HG03135 (cell line): ENCODE results near the gene SIGLEC10.
A peak's percentile ranks its signal among the peaks of the same experiment; 100 is the strongest.

Experiments used
- ATAC-seq: cut with Tn5 transposase; IDR thresholded peaks from one replicate; pipeline ENCODE4 v1.9.1; 2021; ENCODE audit warnings: mild to moderate bottlenecking, moderate library complexity; ENCODE audit not compliant: unreplicated experiment

The SIGLEC10 gene

GRCh38 chr19:51367565-51368365, 49.7 kb downstream of the SIGLEC10 start:
- ATAC-seq = peak; percentile 76

GRCh38 chr19:51367255-51367564, 50.2 kb downstream of the SIGLEC10 start:
- ATAC-seq = no peak

GRCh38 chr19:51366389-51367254, 50.8 kb downstream of the SIGLEC10 start:
- ATAC-seq = peak; percentile 36

- no peak for ATAC-seq
Measured at GRCh38 chr19:51365965-51366388, 51.5 kb downstream of the SIGLEC10 start, which contains the start of gene ETFB. Gene ETFB, minus strand, starts transcription at chr19:51366388. Its CDS starts 62 bp downstream, at chr19:51366326.

- no peak for ATAC-seq
Measured at GRCh38 chr19:51365211-51365964, 52.1 kb downstream of the SIGLEC10 start.

GRCh38 chr19:51364200-51365106, 53.0 kb downstream of the SIGLEC10 start:
- no peak for ATAC-seq

- ATAC-seq = no peak
Measured at GRCh38 chr19:51361239-51361638, 56.2 kb downstream of the SIGLEC10 start.
